ENCODE measurements around the gene SLC25A13. TPM values are rescaled to one million over a fixed set of nuclear protein-coding genes. Genes with fewer than 3 reads are reported as not detected.

The SLC25A13 gene
- total and polyA plus RNA-seq, 2 of the 4 experiments (the other 2 are of a cell fraction), result 7.4 to 11.7 TPM

- TF ChIP-seq RAD21 (IDR thresholded peaks at IDR 0.05; ENCODE audit: low read length), result no peak
- no peak for TF ChIP-seq RCOR1 (IDR thresholded peaks at IDR 0.05; ENCODE audit: insufficient replicate concordance, low read length)
- TF ChIP-seq, protein P1, sequence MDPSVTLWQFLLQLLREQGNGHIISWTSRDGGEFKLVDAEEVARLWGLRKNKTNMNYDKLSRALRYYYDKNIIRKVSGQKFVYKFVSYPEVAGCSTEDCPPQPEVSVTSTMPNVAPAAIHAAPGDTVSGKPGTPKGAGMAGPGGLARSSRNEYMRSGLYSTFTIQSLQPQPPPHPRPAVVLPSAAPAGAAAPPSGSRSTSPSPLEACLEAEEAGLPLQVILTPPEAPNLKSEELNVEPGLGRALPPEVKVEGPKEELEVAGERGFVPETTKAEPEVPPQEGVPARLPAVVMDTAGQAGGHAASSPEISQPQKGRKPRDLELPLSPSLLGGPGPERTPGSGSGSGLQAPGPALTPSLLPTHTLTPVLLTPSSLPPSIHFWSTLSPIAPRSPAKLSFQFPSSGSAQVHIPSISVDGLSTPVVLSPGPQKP (IDR thresholded peaks at IDR 0.05; ENCODE audit: borderline replicate concordance, low read depth, low read length), result no peak
- TF ChIP-seq BHLHE40 (IDR thresholded peaks at IDR 0.05; ENCODE audit: low read depth, low read length), result no peak
- TF ChIP-seq CTCF (conservative IDR thresholded peaks at IDR 0.05; ENCODE audit: low read depth, low read length), result no peak
- no peak for TF ChIP-seq NFE2L2 (IDR thresholded peaks at IDR 0.05; ENCODE audit: low read depth, low read length)
- TF ChIP-seq, protein P2, sequence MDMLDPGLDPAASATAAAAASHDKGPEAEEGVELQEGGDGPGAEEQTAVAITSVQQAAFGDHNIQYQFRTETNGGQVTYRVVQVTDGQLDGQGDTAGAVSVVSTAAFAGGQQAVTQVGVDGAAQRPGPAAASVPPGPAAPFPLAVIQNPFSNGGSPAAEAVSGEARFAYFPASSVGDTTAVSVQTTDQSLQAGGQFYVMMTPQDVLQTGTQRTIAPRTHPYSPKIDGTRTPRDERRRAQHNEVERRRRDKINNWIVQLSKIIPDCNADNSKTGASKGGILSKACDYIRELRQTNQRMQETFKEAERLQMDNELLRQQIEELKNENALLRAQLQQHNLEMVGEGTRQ (IDR thresholded peaks at IDR 0.05; ENCODE audit: low read depth, low read length), result no peak
- TF ChIP-seq MXI1 (IDR thresholded peaks at IDR 0.05; ENCODE audit: borderline replicate concordance, low read depth, low read length), result no peak
- no peak for TF ChIP-seq CEBPB (IDR thresholded peaks at IDR 0.05; ENCODE audit: low read depth, low read length)
- TF ChIP-seq MAZ (IDR thresholded peaks at IDR 0.05; ENCODE audit: borderline replicate concordance, low read depth, low read length), result no peak
- H3K4me1 ChIP-seq (ENCODE audit: control insufficient read depth, insufficient read depth, low read length), result no peaks in the 10 kb centered on the region
- no peak overlapping the region for H2BK5ac ChIP-seq (ENCODE audit: low read depth, low read length, poor library complexity, severe bottlenecking)
- dilution Hi-C loops (cut with HindIII; ENCODE audit: low sequenced_read_pairs, unreplicated experiment) (no loop called here), in situ Hi-C loops (cut with MboI; ENCODE audit: low sequenced_read_pairs) (no loop called here), intact Hi-C loops (cut with micrococcal nuclease) (no loop called here)
- no peak overlapping the region for H3K14ac ChIP-seq (replicated peaks; ENCODE audit: low read depth, low read length)
- H3K4me3 ChIP-seq (ENCODE audit: insufficient read depth, low read depth, low read length), result no peak overlapping the region
- no peak overlapping the region for H3K9ac ChIP-seq (ENCODE audit: low read depth, low read length)
- peaks cover 6% of the 10 kb centered on the region; the same call in 1 of the 2 replicates for H3K9me1 ChIP-seq (ENCODE audit: insufficient read depth, low read length)
- 0 out of 2 replicates have a peak, but pooled peaks cover 6% of the 10 kb centered on the region for H4K20me1 ChIP-seq (ENCODE audit: insufficient read depth, low read length)
- ChIA-PET POLR2A (ENCODE audit: unreplicated experiment) (no interaction called here), CTCF (no interaction called here)
- H4K8ac ChIP-seq (ENCODE audit: low read depth in 2 of 2, low read length in 2 of 2), result no peak overlapping the region
- no CpG with 5 or more reads among the region's 4 CpGs for WGBS, 2 experiments (ENCODE audit: extremely low coverage in 2 of 2, insufficient read length in 1 of 2)
- no peak overlapping the region for H3K4me2 ChIP-seq (ENCODE audit: low read depth, low read length)
- no peak for DNase-seq
- no peak overlapping the region for H2BK15ac ChIP-seq (ENCODE audit: low read depth, low read length)
- no TSS peak for BruUV-seq (replicated peaks)
- H4K91ac ChIP-seq (ENCODE audit: insufficient read depth, low read depth, low read length), result no peak overlapping the region
- H3K79me1 ChIP-seq (ENCODE audit: low read depth in 1 of 2, low read length in 2 of 2), result peaks cover 17 to 19% of the 10 kb centered on the region in 2 experiments; a peak in 3 of 4 replicates
- no peak overlapping the region for H2AFZ ChIP-seq (replicated peaks; ENCODE audit: low read length, poor library complexity)
- no peaks in the 10 kb centered on the region for H3K9me3 ChIP-seq (ENCODE audit: control insufficient read depth, insufficient read depth, low read length)
- no peak overlapping the region for H2BK20ac ChIP-seq (ENCODE audit: low read depth, low read length)
- no peak overlapping the region for H4K5ac ChIP-seq (ENCODE audit: low read depth, low read length)
- no peak overlapping the region for H3K27ac ChIP-seq (ENCODE audit: insufficient read depth, low read length)
- no peak overlapping the region for H3K18ac ChIP-seq (ENCODE audit: low read depth, low read length)
- no peak for ATAC-seq (ENCODE audit: low read depth)
- no peak overlapping the region for H2BK120ac ChIP-seq (ENCODE audit: low read depth, low read length)
- H3K56ac ChIP-seq (ENCODE audit: extremely low read depth, insufficient read depth, low read length), result no peak overlapping the region
- H2AK9ac ChIP-seq (replicated peaks; ENCODE audit: low read depth, low read length, poor library complexity), result no peak overlapping the region
- H2AK5ac ChIP-seq (ENCODE audit: low read depth, low read length), result no peak overlapping the region
- H3K4ac ChIP-seq (ENCODE audit: low read depth, low read length), result no peak overlapping the region
- no peaks in the 10 kb centered on the region for H3K36me3 ChIP-seq (ENCODE audit: control insufficient read depth, insufficient read depth, low read length)
- no peak overlapping the region for H3K23ac ChIP-seq (ENCODE audit: low read depth, low read length)
- H3K27me3 ChIP-seq (ENCODE audit: control insufficient read depth, insufficient read depth, low read length), result no peaks in the 10 kb centered on the region
Measured at GRCh38 chr7:96287559-96287958, 34.3 kb downstream of the SLC25A13 start.

Data from IMR-90 (cell line).